HepG2 (cell line): ENCODE results near the gene CPNE5. TPM values are rescaled to one million over a fixed set of nuclear protein-coding genes. Genes with fewer than 3 reads are reported as not detected.

Source experiments
- AKAP8 ChIP-seq: sonication (generic); formaldehyde crosslinking; IDR thresholded peaks from 2 replicates; pipeline ENCODE4 v1.5.1; 2020; ENCODE audit warnings: mild to moderate bottlenecking, missing genetic modification reagents
- CBX2 ChIP-seq, 2 experiments: fragments of 200-600 bp in 1 of 2; sonication (generic); formaldehyde crosslinking in 1 of 2; IDR thresholded peaks; 2 replicates each; pipeline versions ENCODE4 v1.7.0 to v1.8.1; 2018 to 2022; ENCODE audit warnings: low read depth in 2 of 2, low read length in 1 of 2, mild to moderate bottlenecking in 1 of 2, missing genetic modification reagents in 1 of 2
- CCAR2 ChIP-seq: fragments of 200-400 bp; formaldehyde crosslinking; optimal IDR thresholded peaks from 2 replicates; pipeline ENCODE3; 2018; ENCODE audit warnings: low read depth, mild to moderate bottlenecking, low read length, moderate library complexity
- DR1 ChIP-seq: sonication (generic); formaldehyde crosslinking; IDR thresholded peaks from 2 replicates; pipeline ENCODE4 v1.8.0; 2021; ENCODE audit warnings: mild to moderate bottlenecking, missing genetic modification reagents, inconsistent platforms
- GATAD1 ChIP-seq: IDR thresholded peaks from 2 replicates; pipeline ENCODE4 v1.6.1; 2016; ENCODE audit warnings: missing genetic modification reagents, missing compliant biosample characterization
- HCFC1 ChIP-seq: fragments of 150-350 bp; IDR thresholded peaks from 2 replicates; pipeline ENCODE4 v1.6.1; 2014; ENCODE audit warnings: low read depth, low read length
- HNF4A ChIP-seq: sonication (generic); formaldehyde crosslinking; IDR thresholded peaks from 2 replicates; pipeline ENCODE4 v1.4.0; 2020; ENCODE audit warnings: missing genetic modification reagents
- HNRNPL ChIP-seq: fragments of 200-400 bp; formaldehyde crosslinking; IDR thresholded peaks from 2 replicates; pipeline ENCODE4 v1.6.1; 2017; ENCODE audit warnings: mild to moderate bottlenecking, low read depth, low read length
- HNRNPLL ChIP-seq: fragments of 200-400 bp; formaldehyde crosslinking; IDR thresholded peaks from 2 replicates; pipeline ENCODE4 v1.6.1; 2017; ENCODE audit warnings: mild to moderate bottlenecking, low read depth, low read length; ENCODE audit not compliant: poor library complexity, severe bottlenecking
- IRX3 ChIP-seq: sonication (generic); formaldehyde crosslinking; IDR thresholded peaks from 2 replicates; pipeline ENCODE4 v1.8.1; 2023; ENCODE audit warnings: mild to moderate bottlenecking, low read depth, missing genetic modification reagents, borderline replicate concordance
- ISL2 ChIP-seq: sonication (generic); formaldehyde crosslinking; IDR thresholded peaks from 2 replicates; pipeline ENCODE4 v1.5.0; 2020; ENCODE audit warnings: missing genetic modification reagents
- KDM3A ChIP-seq: IDR thresholded peaks from 2 replicates; pipeline ENCODE4 v1.6.1; 2018; ENCODE audit warnings: low read depth, missing compliant biosample characterization
- KLF11 ChIP-seq: IDR thresholded peaks from 2 replicates; pipeline ENCODE4 v1.6.1; 2016; ENCODE audit warnings: missing compliant biosample characterization
- MBD4 ChIP-seq: IDR thresholded peaks from 2 replicates; pipeline ENCODE4 v1.6.1; 2012; ENCODE audit warnings: low read length, inconsistent platforms, borderline replicate concordance
- MTA1 ChIP-seq: sonication (generic); formaldehyde crosslinking; IDR thresholded peaks from 2 replicates; pipeline ENCODE4 v1.4.0; 2020; ENCODE audit warnings: missing genetic modification reagents, mild to moderate bottlenecking, borderline replicate concordance
- NR2F1 ChIP-seq, 2 experiments: fragments of 450-650 bp in 1 of 2; formaldehyde crosslinking in 1 of 2; IDR thresholded peaks; 2 replicates each; pipeline versions ENCODE4 v1.5.0 to v1.6.1; 2016 to 2020; ENCODE audit warnings: mild to moderate bottlenecking in 1 of 2, missing compliant biosample characterization in 1 of 2, missing genetic modification reagents in 1 of 2, moderate library complexity in 1 of 2
- POLR2G ChIP-seq: fragments of 200-400 bp; formaldehyde crosslinking; IDR thresholded peaks from 2 replicates; pipeline ENCODE4 v1.6.1; 2018; ENCODE audit warnings: mild to moderate bottlenecking, low read depth, low read length, moderate library complexity
- RNF2 ChIP-seq: fragments of 450-650 bp; conservative IDR thresholded peaks from 2 replicates; pipeline ENCODE4 v1.6.1; 2016; ENCODE audit warnings: low read depth
- SAP130 ChIP-seq: IDR thresholded peaks from 2 replicates; pipeline ENCODE4 v1.6.1; 2016; ENCODE audit warnings: low read depth
- SOX5 ChIP-seq: IDR thresholded peaks from 2 replicates; pipeline ENCODE4 v1.6.1; 2016; ENCODE audit warnings: borderline replicate concordance
- SP5 ChIP-seq: IDR thresholded peaks from 2 replicates; pipeline ENCODE4 v1.6.1; 2016; ENCODE audit warnings: low read depth, borderline replicate concordance
- XBP1 ChIP-seq: sonication (generic); formaldehyde crosslinking; IDR thresholded peaks from 2 replicates; pipeline ENCODE4 v1.5.0; 2020; ENCODE audit warnings: missing genetic modification reagents
- ZNF616 ChIP-seq: sonication (generic); formaldehyde crosslinking; IDR thresholded peaks from 2 replicates; pipeline ENCODE4 v1.5.0; 2020; ENCODE audit warnings: low read depth, mild to moderate bottlenecking, missing genetic modification reagents
- ZNF629 ChIP-seq: sonication (generic); formaldehyde crosslinking; conservative IDR thresholded peaks from 2 replicates; pipeline ENCODE4 v1.5.0; 2020; ENCODE audit warnings: missing genetic modification reagents
- ZNF746 ChIP-seq: sonication (generic); formaldehyde crosslinking; IDR thresholded peaks from 2 replicates; pipeline ENCODE4 v1.8.0; 2022; ENCODE audit warnings: mild to moderate bottlenecking, missing genetic modification reagents
- ZNF781 ChIP-seq: sonication (generic); formaldehyde crosslinking; IDR thresholded peaks from 2 replicates; pipeline ENCODE4 v1.5.1; 2020; ENCODE audit warnings: borderline replicate concordance, mild to moderate bottlenecking, missing genetic modification reagents; ENCODE audit errors: not compliant biosample characterization
- polyA plus RNA-seq, 8 experiments: library from polyadenylated mRNA; depleted of rRNA in 3 of 8; stranded (reverse) in 7 of 8; unstranded in 1 of 8; fragments of >200 nt; fragmentation: Illumina TruSeq in 4 of 8; extraction: Trizol in 4 of 8; gene quantifications; 2 replicates each; pipeline versions ENCODE4 v1.2.1 to v1.2.3, GENCODE V29; 2011 to 2016; ENCODE audit warnings: low read depth in 4 of 8, missing spikeins in 1 of 8, mixed read lengths in 1 of 8; ENCODE audit not compliant: insufficient read depth in 1 of 8
- total RNA-seq, 5 experiments: library from RNA; depleted of rRNA; stranded (reverse); fragments of >200 nt; fragmentation: Illumina TruSeq; extraction: Trizol; gene quantifications; 2 replicates each; pipeline ENCODE4 v1.2.3, GENCODE V29; 2016; ENCODE audit warnings: low read depth in 1 of 5
- TF ChIP-seq, protein P1 (sequence below): sonication (generic); formaldehyde crosslinking; IDR thresholded peaks from 2 replicates; pipeline ENCODE4 v1.8.1; 2023; ENCODE audit warnings: mild to moderate bottlenecking, missing genetic modification reagents
- TF ChIP-seq, protein P2 (sequence below): sonication (generic); formaldehyde crosslinking; IDR thresholded peaks from 2 replicates; pipeline ENCODE4 v1.8.1; 2023; ENCODE audit warnings: mild to moderate bottlenecking, inconsistent platforms, moderate library complexity, missing genetic modification reagents, borderline replicate concordance
- TF ChIP-seq, protein P3 (sequence below): sonication (generic); formaldehyde crosslinking; IDR thresholded peaks from 2 replicates; pipeline ENCODE4 v1.8.1; 2023; ENCODE audit warnings: mild to moderate bottlenecking, missing genetic modification reagents, borderline replicate concordance

The CPNE5 gene
- total and polyA plus RNA-seq, 2 of the 13 experiments (the other 11 are each of a cell fraction or from before 2014, with no cell fraction given) = 0.16 TPM; not detected in 1

DNA sequence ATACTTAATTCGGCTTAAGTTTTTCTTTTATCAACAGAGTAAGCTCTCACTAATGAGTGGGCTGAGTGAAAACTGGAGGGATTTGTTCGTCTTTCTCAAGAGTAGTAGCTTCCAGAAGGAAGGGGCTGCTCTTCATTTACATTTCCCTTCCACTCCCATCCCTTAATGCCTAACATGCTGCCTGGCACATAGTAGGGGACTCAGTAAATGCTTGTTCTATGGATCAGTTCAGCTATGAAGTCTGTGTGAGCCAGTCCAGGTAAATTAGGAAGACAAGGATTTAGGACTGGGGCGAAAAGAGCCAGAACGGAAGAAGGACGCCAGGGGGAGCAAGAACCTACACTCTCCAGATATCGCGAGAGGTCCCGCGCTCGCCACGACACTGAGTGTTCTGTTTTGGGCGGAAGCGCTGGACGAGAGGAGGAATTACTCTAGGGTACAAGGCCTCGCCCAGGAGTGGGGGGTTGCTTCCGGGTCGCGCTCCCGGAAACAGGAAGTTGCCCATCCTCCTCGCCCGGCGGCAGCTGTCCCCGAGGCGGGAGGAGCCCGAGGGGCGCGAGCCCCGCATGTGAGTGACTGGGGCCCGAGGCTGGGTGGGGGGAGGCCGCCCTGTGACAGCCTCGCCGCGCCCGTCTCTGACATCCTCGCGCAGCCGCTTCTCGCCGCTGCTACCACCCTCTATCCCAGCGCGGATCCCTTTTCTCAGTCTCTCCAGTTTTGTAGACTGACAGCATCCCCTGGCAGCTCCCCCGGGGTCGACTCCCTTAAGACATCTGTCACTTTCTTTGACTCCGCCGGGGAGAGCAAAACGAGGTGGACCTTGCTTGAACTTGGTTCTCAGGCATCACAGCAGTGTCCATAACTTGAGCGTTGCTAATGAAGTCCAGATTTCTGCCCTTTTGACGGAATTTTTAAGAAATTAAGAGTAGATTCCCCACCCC is 46.5 kb upstream of the CPNE5 start, which contains the start of gene C6orf89 (continued):
- TF ChIP-seq ZNF746 (CRISPR knock-in tag) = 0 out of 2 replicates have a peak, but pooled peaks have one; percentile 42
- no peak for TF ChIP-seq MBD4
- TF ChIP-seq HNRNPLL = peak; percentile 38
- peak; percentile 62 for TF ChIP-seq HNF4A (CRISPR knock-in tag)
- peak; percentile 88 for TF ChIP-seq RNF2
- TF ChIP-seq SP5 = 0 out of 2 replicates have a peak, but pooled peaks have one; percentile 56
- TF ChIP-seq, protein P1, sequence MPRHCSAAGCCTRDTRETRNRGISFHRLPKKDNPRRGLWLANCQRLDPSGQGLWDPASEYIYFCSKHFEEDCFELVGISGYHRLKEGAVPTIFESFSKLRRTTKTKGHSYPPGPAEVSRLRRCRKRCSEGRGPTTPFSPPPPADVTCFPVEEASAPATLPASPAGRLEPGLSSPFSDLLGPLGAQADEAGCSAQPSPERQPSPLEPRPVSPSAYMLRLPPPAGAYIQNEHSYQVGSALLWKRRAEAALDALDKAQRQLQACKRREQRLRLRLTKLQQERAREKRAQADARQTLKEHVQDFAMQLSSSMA (CRISPR knock-in tag) = peak; percentile 95; the same call in 1 of the 2 replicates
- no peak; the same call in 1 of the 2 replicates for TF ChIP-seq CBX2 (IDR thresholded peaks at IDR 0.05; ENCODE audit: low read depth, low read length)
- peak; percentile 90; the same call in 1 of the 2 replicates for TF ChIP-seq CBX2 (CRISPR knock-in tag; IDR thresholded peaks at IDR 0.05; ENCODE audit: low read depth)
- peak; percentile 99 for TF ChIP-seq ZNF781 (CRISPR knock-in tag)
- peak; percentile 73; the same call in 1 of the 2 replicates for TF ChIP-seq ZNF616 (CRISPR knock-in tag)
- TF ChIP-seq ISL2 (CRISPR knock-in tag) = peak; percentile 83
- peak; percentile 72 for TF ChIP-seq DR1 (CRISPR knock-in tag)
- peak; percentile 83 for TF ChIP-seq POLR2G
- peak; percentile 63 for TF ChIP-seq KLF11
- peak; percentile 79 for TF ChIP-seq HCFC1
- TF ChIP-seq SOX5 = peak; percentile 77; the same call in 1 of the 2 replicates
- TF ChIP-seq XBP1 (CRISPR knock-in tag) = no peak; the same call in 1 of the 2 replicates
- peak; percentile 95 for TF ChIP-seq GATAD1
- peak; percentile 100 for TF ChIP-seq SAP130 (CRISPR knock-in tag)
- no peak for TF ChIP-seq ZNF629
- peak; percentile 96 for TF ChIP-seq KDM3A (CRISPR knock-in tag)
- TF ChIP-seq IRX3 (CRISPR knock-in tag) = peak; percentile 87; the same call in 1 of the 2 replicates
- no peak for TF ChIP-seq CCAR2
- TF ChIP-seq HNRNPL = 0 out of 2 replicates have a peak, but pooled peaks have one; percentile 36
- peak in 1 of 2 experiments; percentile 19; a peak in 1 of 4 replicates for TF ChIP-seq NR2F1 (CRISPR knock-in tag; IDR thresholded peaks at IDR 0.05)
- TF ChIP-seq MTA1 (CRISPR knock-in tag) = peak; percentile 86
- peak; percentile 79; the same call in 1 of the 2 replicates for TF ChIP-seq AKAP8 (CRISPR knock-in tag)
- TF ChIP-seq, protein P2, sequence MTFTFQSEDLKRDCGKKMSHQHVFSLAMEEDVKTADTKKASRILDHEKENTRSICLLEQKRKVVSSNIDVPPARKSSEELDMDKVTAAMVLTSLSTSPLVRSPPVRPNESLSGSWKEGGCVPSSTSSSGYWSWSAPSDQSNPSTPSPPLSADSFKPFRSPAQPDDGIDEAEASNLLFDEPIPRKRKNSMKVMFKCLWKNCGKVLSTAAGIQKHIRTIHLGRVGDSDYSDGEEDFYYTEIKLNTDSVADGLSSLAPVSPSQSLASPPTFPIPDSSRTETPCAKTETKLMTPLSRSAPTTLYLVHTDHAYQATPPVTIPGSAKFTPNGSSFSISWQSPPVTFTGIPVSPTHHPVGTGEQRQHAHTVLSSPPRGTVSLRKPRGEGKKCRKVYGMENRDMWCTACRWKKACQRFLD = peak; percentile 86
- TF ChIP-seq, protein P3, sequence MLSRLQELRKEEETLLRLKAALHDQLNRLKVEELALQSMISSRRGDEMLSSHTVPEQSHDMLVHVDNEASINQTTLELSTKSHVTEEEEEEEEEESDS (CRISPR knock-in tag) = 0 out of 2 replicates have a peak, but pooled peaks have one; percentile 72
